ENCODE data around the gene ENTPD8. TPM values are rescaled to one million over a fixed set of nuclear protein-coding genes. Genes with fewer than 3 reads are reported as not detected.

The ENTPD8 gene
- total and polyA plus RNA-seq, 2 of the 13 experiments (the other 11 are each of a cell fraction or from before 2014, with no cell fraction given): 0.26 to 0.44 TPM

- 2% methylated on average over 6 of the region's 7 CpGs for WGBS (ENCODE audit: low lambda C conversion rate)
- FAIRE-seq (no peak), ATAC-seq (no peak), DNase-seq (ENCODE audit: low spot score) (no peak)
- H3K9me3 ChIP-seq (ENCODE audit: low read length): no peaks in the 10 kb centered on the region
- in situ Hi-C loops (cut with HindIII; ENCODE audit: extremely low pct_ligation_motif_present, low pct_unique_long_range_greater_than_20kb) (no loop called here), intact Hi-C loops (cut with micrococcal nuclease; ENCODE audit: unreplicated experiment) (no loop called here)
- H3K4me2 ChIP-seq (ENCODE audit: low read depth, low read length): peak overlapping the region; percentile 79
- H4K20me1 ChIP-seq (ENCODE audit: insufficient read depth, low read length): no peaks in the 10 kb centered on the region; the same call in 1 of the 2 replicates
- peak overlapping the region; percentile 71 for H3K27ac ChIP-seq (ENCODE audit: extremely low read length, insufficient read depth, low read length)
- peak overlapping the region; percentile 26 to 58 (median 46); a peak in 5 of 6 replicates for H3K4me3 ChIP-seq (replicated peaks in 1 of 3; ENCODE audit: insufficient read depth in 1 of 3, low read depth in 2 of 3, low read length in 3 of 3)
- H3K27me3 ChIP-seq (ENCODE audit: control insufficient read depth in 1 of 2, insufficient read depth in 2 of 2, low read length in 2 of 2): peaks cover 7 to 24% of the 10 kb centered on the region in 2 experiments; a peak in 3 of 5 replicates
- no peaks in the 10 kb centered on the region for H3K36me3 ChIP-seq (replicated peaks in 1 of 2; ENCODE audit: control insufficient read depth in 1 of 2, insufficient read depth in 2 of 2, low read length in 2 of 2)
- ChIA-PET POLR2A (interaction anchor here (0.6 to 2.3 kb wide), 12 partner anchors 10 to 201 kb away, joined by 3 to 26 read pairs (median 6); partner anchors contain the start of genes EXD3, NOXA1, NRARP and NSMF), CTCF (ENCODE audit: low intra/inter-chr PET ratio, low total read pairs) (interaction anchor here (1.5 kb wide), 1 partner anchor 18 kb away, joined by 6 read pairs; the partner anchor contains the start of gene NOXA1)
- H3K79me2 ChIP-seq (ENCODE audit: insufficient read depth, low read length): no peaks in the 10 kb centered on the region
- TSS peak; percentile 84 for BruUV-seq (replicated peaks)
- no peak overlapping the region for H3K9ac ChIP-seq (ENCODE audit: insufficient read depth, low read depth, low read length)
- H3K4me1 ChIP-seq (ENCODE audit: insufficient read depth, low read length): peaks cover 27% of the 10 kb centered on the region
- no peak overlapping the region for H2AFZ ChIP-seq (ENCODE audit: low read length)
- TF ChIP-seq, protein P1, sequence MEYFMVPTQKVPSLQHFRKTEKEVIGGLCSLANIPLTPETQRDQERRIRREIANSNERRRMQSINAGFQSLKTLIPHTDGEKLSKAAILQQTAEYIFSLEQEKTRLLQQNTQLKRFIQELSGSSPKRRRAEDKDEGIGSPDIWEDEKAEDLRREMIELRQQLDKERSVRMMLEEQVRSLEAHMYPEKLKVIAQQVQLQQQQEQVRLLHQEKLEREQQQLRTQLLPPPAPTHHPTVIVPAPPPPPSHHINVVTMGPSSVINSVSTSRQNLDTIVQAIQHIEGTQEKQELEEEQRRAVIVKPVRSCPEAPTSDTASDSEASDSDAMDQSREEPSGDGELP (IDR thresholded peaks at IDR 0.05; ENCODE audit: borderline replicate concordance, low read depth): no peak
- TF ChIP-seq, protein P2, sequence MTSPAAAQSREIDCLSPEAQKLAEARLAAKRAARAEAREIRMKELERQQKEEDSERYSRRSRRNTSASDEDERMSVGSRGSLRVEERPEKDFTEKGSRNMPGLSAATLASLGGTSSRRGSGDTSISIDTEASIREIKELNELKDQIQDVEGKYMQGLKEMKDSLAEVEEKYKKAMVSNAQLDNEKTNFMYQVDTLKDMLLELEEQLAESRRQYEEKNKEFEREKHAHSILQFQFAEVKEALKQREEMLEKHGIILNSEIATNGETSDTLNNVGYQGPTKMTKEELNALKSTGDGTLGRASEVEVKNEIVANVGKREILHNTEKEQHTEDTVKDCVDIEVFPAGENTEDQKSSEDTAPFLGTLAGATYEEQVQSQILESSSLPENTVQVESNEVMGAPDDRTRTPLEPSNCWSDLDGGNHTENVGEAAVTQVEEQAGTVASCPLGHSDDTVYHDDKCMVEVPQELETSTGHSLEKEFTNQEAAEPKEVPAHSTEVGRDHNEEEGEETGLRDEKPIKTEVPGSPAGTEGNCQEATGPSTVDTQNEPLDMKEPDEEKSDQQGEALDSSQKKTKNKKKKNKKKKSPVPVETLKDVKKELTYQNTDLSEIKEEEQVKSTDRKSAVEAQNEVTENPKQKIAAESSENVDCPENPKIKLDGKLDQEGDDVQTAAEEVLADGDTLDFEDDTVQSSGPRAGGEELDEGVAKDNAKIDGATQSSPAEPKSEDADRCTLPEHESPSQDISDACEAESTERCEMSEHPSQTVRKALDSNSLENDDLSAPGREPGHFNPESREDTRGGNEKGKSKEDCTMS (CRISPR knock-in tag; conservative IDR thresholded peaks at IDR 0.05): no peak
- TF ChIP-seq RFX5 (IDR thresholded peaks at IDR 0.05; ENCODE audit: low read depth, low read length) (no peak), ESRRA (CRISPR knock-in tag; IDR thresholded peaks at IDR 0.05; ENCODE audit: low read depth) (no peak), RFX3 (CRISPR knock-in tag; IDR thresholded peaks at IDR 0.05) (no peak), ZNF17 (CRISPR knock-in tag; IDR thresholded peaks at IDR 0.05) (no peak), NFIC (IDR thresholded peaks at IDR 0.05; ENCODE audit: low read length) (no peak), ZNF281 (CRISPR knock-in tag; IDR thresholded peaks at IDR 0.05; ENCODE audit: borderline replicate concordance) (no peak), ZBTB44 (CRISPR knock-in tag; IDR thresholded peaks at IDR 0.05) (no peak), ZNF563 (CRISPR knock-in tag; IDR thresholded peaks at IDR 0.05) (no peak), HCFC1 (IDR thresholded peaks at IDR 0.05; ENCODE audit: low read depth, low read length) (no peak), ZBTB3 (CRISPR knock-in tag; IDR thresholded peaks at IDR 0.05; ENCODE audit: borderline replicate concordance, low read depth) (no peak)
- TF ChIP-seq, protein P3, sequence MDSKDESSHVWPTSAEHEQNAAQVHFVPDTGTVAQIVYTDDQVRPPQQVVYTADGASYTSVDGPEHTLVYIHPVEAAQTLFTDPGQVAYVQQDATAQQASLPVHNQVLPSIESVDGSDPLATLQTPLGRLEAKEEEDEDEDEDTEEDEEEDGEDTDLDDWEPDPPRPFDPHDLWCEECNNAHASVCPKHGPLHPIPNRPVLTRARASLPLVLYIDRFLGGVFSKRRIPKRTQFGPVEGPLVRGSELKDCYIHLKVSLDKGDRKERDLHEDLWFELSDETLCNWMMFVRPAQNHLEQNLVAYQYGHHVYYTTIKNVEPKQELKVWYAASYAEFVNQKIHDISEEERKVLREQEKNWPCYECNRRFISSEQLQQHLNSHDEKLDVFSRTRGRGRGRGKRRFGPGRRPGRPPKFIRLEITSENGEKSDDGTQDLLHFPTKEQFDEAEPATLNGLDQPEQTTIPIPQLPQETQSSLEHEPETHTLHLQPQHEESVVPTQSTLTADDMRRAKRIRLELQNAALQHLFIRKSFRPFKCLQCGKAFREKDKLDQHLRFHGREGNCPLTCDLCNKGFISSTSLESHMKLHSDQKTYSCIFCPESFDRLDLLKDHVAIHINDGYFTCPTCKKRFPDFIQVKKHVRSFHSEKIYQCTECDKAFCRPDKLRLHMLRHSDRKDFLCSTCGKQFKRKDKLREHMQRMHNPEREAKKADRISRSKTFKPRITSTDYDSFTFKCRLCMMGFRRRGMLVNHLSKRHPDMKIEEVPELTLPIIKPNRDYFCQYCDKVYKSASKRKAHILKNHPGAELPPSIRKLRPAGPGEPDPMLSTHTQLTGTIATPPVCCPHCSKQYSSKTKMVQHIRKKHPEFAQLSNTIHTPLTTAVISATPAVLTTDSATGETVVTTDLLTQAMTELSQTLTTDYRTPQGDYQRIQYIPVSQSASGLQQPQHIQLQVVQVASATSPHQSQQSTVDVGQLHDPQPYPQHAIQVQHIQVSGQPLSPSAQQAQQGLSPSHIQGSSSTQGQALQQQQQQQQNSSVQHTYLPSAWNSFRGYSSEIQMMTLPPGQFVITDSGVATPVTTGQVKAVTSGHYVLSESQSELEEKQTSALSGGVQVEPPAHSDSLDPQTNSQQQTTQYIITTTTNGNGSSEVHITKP (CRISPR knock-in tag; IDR thresholded peaks at IDR 0.05; ENCODE audit: low read depth): no peak
Observed at GRCh38 chr9:137441935-137442321, 771 bp upstream of the ENTPD8 start.
